Sigmoid colon (tissue), 7 donors: Measurements from ENCODE around the gene GJC3. TPM values are rescaled to one million over a fixed set of nuclear protein-coding genes. Genes with fewer than 3 reads are reported as not detected.

Experiments used
- DNase-seq: peaks from one replicate; pipeline ENCODE4 v3.0.0-alpha.2; 2019
- H3K27ac ChIP-seq, 4 donors: fragments of 200-600 bp; sonication (generic); one replicate each; pipeline ENCODE4 v1.5.1; 2016 to 2019; ENCODE audit warnings: mild to moderate bottlenecking in 1 of 4
- H3K27me3 ChIP-seq, 3 donors: fragments of 200-600 bp; sonication (generic); one replicate each; pipeline ENCODE4 v1.5.1; 2019; ENCODE audit warnings: mild to moderate bottlenecking in 1 of 3
- H3K36me3 ChIP-seq, 4 donors: fragments of 200-600 bp; sonication (generic); one replicate each; pipeline ENCODE4 v1.5.1; 2016 to 2019
- H3K4me1 ChIP-seq, 4 donors: fragments of 200-600 bp; sonication (generic); one replicate each; pipeline ENCODE4 v1.5.1; 2017 to 2019
- H3K4me3 ChIP-seq, 4 donors: fragments of 200-600 bp; sonication (generic); one replicate each; pipeline ENCODE4 v1.5.1; 2017 to 2019; ENCODE audit warnings: mild to moderate bottlenecking in 2 of 4, moderate library complexity in 1 of 4
- H3K9me3 ChIP-seq, 4 donors: fragments of 200-600 bp in 3 of 4; sonication (generic) in 3 of 4; one replicate each; pipeline versions ENCODE4 v1.5.1 to v1.6.1; 2013 to 2019
- CTCF ChIP-seq, 4 experiments: fragments of 450-650 bp in 3 of 4; fragments of 200-600 bp in 1 of 4; IDR thresholded peaks; one replicate each; pipeline ENCODE4 v1.5.1; 2016 to 2019; ENCODE audit warnings: antibody characterized with exemption in 4 of 4, mild to moderate bottlenecking in 3 of 4, moderate library complexity in 2 of 4
- EP300 ChIP-seq, 4 donors: sonication (generic); formaldehyde crosslinking; IDR thresholded peaks; one replicate each; pipeline ENCODE4 v1.6.1; 2017; ENCODE audit warnings: antibody characterized with exemption in 4 of 4
- POLR2A ChIP-seq, 2 donors: fragments of 450-650 bp; IDR thresholded peaks; one replicate each; pipeline ENCODE4 v1.6.1; 2016; ENCODE audit warnings: antibody characterized with exemption in 2 of 2, mild to moderate bottlenecking in 2 of 2, moderate library complexity in 2 of 2
- POLR2AphosphoS5 ChIP-seq, 4 donors: sonication (generic); formaldehyde crosslinking; IDR thresholded peaks; one replicate each; pipeline ENCODE4 v1.6.1; 2017; ENCODE audit warnings: antibody characterized with exemption in 4 of 4
- WGBS, 2 donors: extraction: QIAGEN DNeasy Blood & Tissue Kit; methylation state at CpG; one replicate each; pipeline ENCODE4 v1.1.7; 2013; 5-methylcytosine and 5-hydroxymethylcytosine counted together
- intact Hi-C: fragments of 100-400 bp; cut with DNase I; formaldehyde crosslinking; loops from one replicate; pipeline ENCODE4 v1.15.1; 2023
- polyA plus RNA-seq, 3 donors: library from polyadenylated mRNA; stranded (reverse); fragments of 200-250 nt; gene quantifications; one replicate each; pipeline ENCODE4 v1.2.3, GENCODE V29; 2013
- small RNA-seq, 3 donors: library from RNA; depleted of rRNA; stranded (forward); fragments of <200 nt; gene quantifications; one replicate each; pipeline ENCODE3, GENCODE V24; 2016
- total RNA-seq, 4 donors: library from RNA; depleted of rRNA; stranded (reverse); fragments of >200 nt; gene quantifications; one replicate each; pipeline ENCODE4 v1.1.0, GENCODE V29; 2016
- donor health status: healthy with polysubstance abuse.
- donor health status: Bipolar disorder and iron deficiency.
- donor health status: healthy.

GJC3 gene
- total and polyA plus RNA-seq, 7 donors, result 0.31 to 0.95 (median 0.52) TPM; not detected in 3

GRCh38 chr7:99876491-99876890 is 52.9 kb downstream of the GJC3 start:
- TF ChIP-seq CTCF (IDR thresholded peaks at IDR 0.05) (no peak), POLR2A (IDR thresholded peaks at IDR 0.05) (no peak), EP300 (IDR thresholded peaks at IDR 0.05) (no peak), POLR2AphosphoS5 (IDR thresholded peaks at IDR 0.05) (no peak)
- Histone ChIP-seq H3K4me1 (no peaks in the 10 kb centered on the region), H3K9me3 (no peaks in the 10 kb centered on the region), H3K4me3 (no peak overlapping the region), H3K27me3 (no peaks in the 10 kb centered on the region), H3K36me3 (no peaks in the 10 kb centered on the region), H3K27ac (no peak overlapping the region)
- WGBS, 2 donors, result 88 to 94% methylated on average over 5 of the region's 5 CpGs
- intact Hi-C loops, result no loop called here
- DNase-seq, result no peak

Small RNA genes within 50 kb of the gene (small RNA-seq; reads per million reads assigned to genes)
- gene RF00019 (0 reads per million in 3 donors), gene RF00561 (0 reads per million in 3 donors)

Other genes with a start within 250 kb of the GJC3 start
- gene CYP3A5, start 249.6 kb downstream of the GJC3 start, total RNA-seq, result 1 to 10 TPM in 3 of 4 donors, under 1 TPM in 1; 0.54 to 7.5 (median 3.4) TPM
- gene CYP3A5, start 249.6 kb downstream of the GJC3 start, polyA plus RNA-seq, result 10 to 100 TPM; 13.2 to 36.1 (median 13.6) TPM
- under 1 TPM in 2 of 4 donors, not detected in 2; 0.33 to 0.36 TPM for gene CYP3A7, start 194.4 kb downstream of the GJC3 start, total RNA-seq
- under 1 TPM in 2 of 3 donors, not detected in 1; 0.10 to 0.46 TPM for gene CYP3A7, start 194.4 kb downstream of the GJC3 start, polyA plus RNA-seq
- not detected for gene CYP3A4, start 145.4 kb downstream of the GJC3 start, total RNA-seq
- gene CYP3A4, start 145.4 kb downstream of the GJC3 start, polyA plus RNA-seq, result 1 to 10 TPM in 1 of 3 donors, under 1 TPM in 2; 0.25 to 3.6 (median 0.69) TPM
- gene CYP3A43, start 101.6 kb downstream of the GJC3 start, total RNA-seq, result 1 to 10 TPM in 1 of 4 donors, not detected in 3; 1.4 TPM
- not detected for gene CYP3A43, start 101.6 kb downstream of the GJC3 start, polyA plus RNA-seq
- not detected for gene OR2AE1, start 52.6 kb downstream of the GJC3 start, total RNA-seq
- under 1 TPM in 1 of 3 donors, not detected in 2; 0.06 TPM for gene OR2AE1, start 52.6 kb downstream of the GJC3 start, polyA plus RNA-seq
- gene TRIM4, start 10.1 kb downstream of the GJC3 start, total RNA-seq, result 10 to 100 TPM; 21.9 to 33.2 (median 29.6) TPM
- 10 to 100 TPM; 12.5 to 18.0 (median 17.4) TPM for gene TRIM4, start 10.1 kb downstream of the GJC3 start, polyA plus RNA-seq
- gene AZGP1, start 46.4 kb upstream of the GJC3 start, total RNA-seq, result 10 to 100 TPM in 1 of 4 donors, 1 to 10 TPM in 2, under 1 TPM in 1; 0.66 to 17.1 (median 4.1) TPM
- gene AZGP1, start 46.4 kb upstream of the GJC3 start, polyA plus RNA-seq, result 10 to 100 TPM in 1 of 3 donors, 1 to 10 TPM in 2; 4.6 to 10.2 (median 7.9) TPM
- gene ZKSCAN1, start 86.0 kb upstream of the GJC3 start, total RNA-seq, result 10 to 100 TPM; 27.8 to 32.7 (median 31.6) TPM
- 10 to 100 TPM in 2 of 3 donors, 1 to 10 TPM in 1; 8.4 to 22.4 (median 11.3) TPM for gene ZKSCAN1, start 86.0 kb upstream of the GJC3 start, polyA plus RNA-seq
- gene ZSCAN21, start 120.2 kb upstream of the GJC3 start, total RNA-seq, result 10 to 100 TPM; 14.7 to 21.8 (median 17.4) TPM
- 1 to 10 TPM; 4.2 to 4.3 (median 4.2) TPM for gene ZSCAN21, start 120.2 kb upstream of the GJC3 start, polyA plus RNA-seq
- 10 to 100 TPM; 17.9 to 28.0 (median 22.6) TPM for gene ZNF3, start 152.1 kb upstream of the GJC3 start, total RNA-seq
- gene ZNF3, start 152.1 kb upstream of the GJC3 start, polyA plus RNA-seq, result 10 to 100 TPM; 17.1 to 19.2 (median 18.8) TPM
- gene COPS6, start 159.3 kb upstream of the GJC3 start, total RNA-seq, result 10 to 100 TPM; 58.4 to 87.4 (median 68.4) TPM
- gene COPS6, start 159.3 kb upstream of the GJC3 start, polyA plus RNA-seq, result 10 to 100 TPM; 80.2 to 91.3 (median 87.1) TPM
- gene MCM7, start 171.8 kb upstream of the GJC3 start, total RNA-seq, result 10 to 100 TPM; 30.7 to 43.6 (median 37.4) TPM
- 10 to 100 TPM; 29.6 to 99.3 (median 32.4) TPM for gene MCM7, start 171.8 kb upstream of the GJC3 start, polyA plus RNA-seq
- 10 to 100 TPM; 18.1 to 26.6 (median 20.8) TPM for gene AP4M1, start 172.0 kb upstream of the GJC3 start, total RNA-seq
- gene AP4M1, start 172.0 kb upstream of the GJC3 start, polyA plus RNA-seq, result 10 to 100 TPM; 14.6 to 17.3 (median 16.2) TPM
- 10 to 100 TPM; 56.6 to 87.8 (median 65.2) TPM for gene TAF6, start 189.7 kb upstream of the GJC3 start, total RNA-seq
- 10 to 100 TPM; 18.0 to 37.8 (median 18.7) TPM for gene TAF6, start 189.7 kb upstream of the GJC3 start, polyA plus RNA-seq
- 10 to 100 TPM; 13.9 to 26.6 (median 15.5) TPM for gene CNPY4, start 190.0 kb upstream of the GJC3 start, total RNA-seq
- 10 to 100 TPM in 1 of 3 donors, 1 to 10 TPM in 2; 4.4 to 14.2 (median 5.4) TPM for gene CNPY4, start 190.0 kb upstream of the GJC3 start, polyA plus RNA-seq
- gene MBLAC1, start 197.3 kb upstream of the GJC3 start, total RNA-seq, result 1 to 10 TPM; 2.5 to 5.8 (median 4.3) TPM
- gene MBLAC1, start 197.3 kb upstream of the GJC3 start, polyA plus RNA-seq, result 1 to 10 TPM; 1.6 to 4.2 (median 2.6) TPM
- 100 to 1,000 TPM; 222 to 309 (median 264) TPM for gene LAMTOR4, start 219.3 kb upstream of the GJC3 start, total RNA-seq
- 100 to 1,000 TPM; 409 to 626 (median 469) TPM for gene LAMTOR4, start 219.3 kb upstream of the GJC3 start, polyA plus RNA-seq
- 10 to 100 TPM in 1 of 4 donors, 1 to 10 TPM in 3; 3.9 to 11.6 (median 6.3) TPM for gene TRAPPC14, start 229.1 kb upstream of the GJC3 start, total RNA-seq
- 10 to 100 TPM; 14.4 to 39.3 (median 15.3) TPM for gene TRAPPC14, start 229.1 kb upstream of the GJC3 start, polyA plus RNA-seq
- gene GAL3ST4, start 239.0 kb upstream of the GJC3 start, total RNA-seq, result 1 to 10 TPM; 1.2 to 6.4 (median 3.1) TPM
- gene GAL3ST4, start 239.0 kb upstream of the GJC3 start, polyA plus RNA-seq, result 1 to 10 TPM; 1.2 to 6.2 (median 3.9) TPM
- gene GPC2, start 247.8 kb upstream of the GJC3 start, total RNA-seq, result 1 to 10 TPM in 1 of 4 donors, under 1 TPM in 3; 0.41 to 1.7 (median 0.60) TPM
- gene GPC2, start 247.8 kb upstream of the GJC3 start, polyA plus RNA-seq, result 1 to 10 TPM in 1 of 3 donors, not detected in 2; 5.3 TPM
- under 1 TPM in 2 of 4 donors, not detected in 2; 0.14 to 0.36 TPM for gene STAG3, start 248.3 kb upstream of the GJC3 start, total RNA-seq
- gene STAG3, start 248.3 kb upstream of the GJC3 start, polyA plus RNA-seq, result 10 to 100 TPM in 1 of 3 donors, 1 to 10 TPM in 1, under 1 TPM in 1; 0.92 to 32.6 (median 3.6) TPM